ENCODE results near the gene RNF225. TPM values are rescaled to one million over a fixed set of nuclear protein-coding genes. Genes with fewer than 3 reads are reported as not detected.

Gene RNF225
- total and polyA plus RNA-seq, 10 of the 15 experiments (the other 5 are each of a cell fraction or from before 2014, with no cell fraction given), result 0.27 to 0.28 TPM; not detected in 8

DNA sequence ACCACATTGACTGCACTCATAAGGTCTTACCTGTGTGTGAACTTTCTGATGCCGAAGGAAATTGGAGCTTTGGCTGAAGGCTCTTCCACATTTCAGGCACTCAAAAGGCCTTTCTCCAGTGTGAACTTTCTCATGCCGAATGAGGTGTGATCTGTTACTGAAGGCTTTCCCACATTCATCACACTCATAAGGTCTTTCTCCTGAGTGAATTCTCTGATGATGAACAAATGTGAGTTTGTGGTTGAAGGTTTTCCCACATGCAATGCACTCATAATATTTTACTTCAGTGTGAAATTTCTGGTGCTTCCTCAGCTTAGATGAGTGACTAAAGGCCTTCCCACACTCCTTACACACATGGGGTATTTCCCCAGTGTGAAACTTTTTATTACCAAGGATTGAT is 38.8 kb downstream of the RNF225 start:
- no peak overlapping the region for H3K27ac ChIP-seq (ENCODE audit: control insufficient read depth, insufficient read depth)
- no peak for ATAC-seq
- ChIA-PET SMC1A (ENCODE audit: uncharacterized antibody, unreplicated experiment) (no interaction called here), POLR2A (no interaction called here), RAD21 (ENCODE audit: unreplicated experiment) (no interaction called here), CTCF (no interaction called here)
- no peak overlapping the region for H2AFZ ChIP-seq (ENCODE audit: control insufficient read depth, low read depth, low read length)
- peaks cover 1% of the 10 kb centered on the region; the same call in 1 of the 2 replicates for H3K79me2 ChIP-seq (ENCODE audit: control insufficient read depth, insufficient read depth, low read length)
- H3K4me1 ChIP-seq (ENCODE audit: control insufficient read depth, insufficient read depth, low read length), result peaks cover 3% of the 10 kb centered on the region; the same call in 1 of the 2 replicates
- H3K4me2 ChIP-seq (ENCODE audit: control insufficient read depth, insufficient read depth), result no peak overlapping the region
- no peak overlapping the region for H3K9ac ChIP-seq (ENCODE audit: control insufficient read depth, insufficient read depth, low read length)
- BruUV-seq (replicated peaks), result no TSS peak
- in situ Hi-C loops (cut with MboI) (no loop called here), intact Hi-C loops (cut with micrococcal nuclease; ENCODE audit: unreplicated experiment) (no loop called here)
- no peak for TF ChIP-seq SMAD1 (IDR thresholded peaks at IDR 0.05; ENCODE audit: low read depth, partially characterized antibody)
- TF ChIP-seq, protein P1, sequence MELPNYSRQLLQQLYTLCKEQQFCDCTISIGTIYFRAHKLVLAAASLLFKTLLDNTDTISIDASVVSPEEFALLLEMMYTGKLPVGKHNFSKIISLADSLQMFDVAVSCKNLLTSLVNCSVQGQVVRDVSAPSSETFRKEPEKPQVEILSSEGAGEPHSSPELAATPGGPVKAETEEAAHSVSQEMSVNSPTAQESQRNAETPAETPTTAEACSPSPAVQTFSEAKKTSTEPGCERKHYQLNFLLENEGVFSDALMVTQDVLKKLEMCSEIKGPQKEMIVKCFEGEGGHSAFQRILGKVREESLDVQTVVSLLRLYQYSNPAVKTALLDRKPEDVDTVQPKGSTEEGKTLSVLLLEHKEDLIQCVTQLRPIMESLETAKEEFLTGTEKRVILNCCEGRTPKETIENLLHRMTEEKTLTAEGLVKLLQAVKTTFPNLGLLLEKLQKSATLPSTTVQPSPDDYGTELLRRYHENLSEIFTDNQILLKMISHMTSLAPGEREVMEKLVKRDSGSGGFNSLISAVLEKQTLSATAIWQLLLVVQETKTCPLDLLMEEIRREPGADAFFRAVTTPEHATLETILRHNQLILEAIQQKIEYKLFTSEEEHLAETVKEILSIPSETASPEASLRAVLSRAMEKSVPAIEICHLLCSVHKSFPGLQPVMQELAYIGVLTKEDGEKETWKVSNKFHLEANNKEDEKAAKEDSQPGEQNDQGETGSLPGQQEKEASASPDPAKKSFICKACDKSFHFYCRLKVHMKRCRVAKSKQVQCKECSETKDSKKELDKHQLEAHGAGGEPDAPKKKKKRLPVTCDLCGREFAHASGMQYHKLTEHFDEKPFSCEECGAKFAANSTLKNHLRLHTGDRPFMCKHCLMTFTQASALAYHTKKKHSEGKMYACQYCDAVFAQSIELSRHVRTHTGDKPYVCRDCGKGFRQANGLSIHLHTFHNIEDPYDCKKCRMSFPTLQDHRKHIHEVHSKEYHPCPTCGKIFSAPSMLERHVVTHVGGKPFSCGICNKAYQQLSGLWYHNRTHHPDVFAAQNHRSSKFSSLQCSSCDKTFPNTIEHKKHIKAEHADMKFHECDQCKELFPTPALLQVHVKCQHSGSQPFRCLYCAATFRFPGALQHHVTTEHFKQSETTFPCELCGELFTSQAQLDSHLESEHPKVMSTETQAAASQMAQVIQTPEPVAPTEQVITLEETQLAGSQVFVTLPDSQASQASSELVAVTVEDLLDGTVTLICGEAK (IDR thresholded peaks at IDR 0.05; ENCODE audit: borderline replicate concordance), result no peak
- TF ChIP-seq HCFC1 (IDR thresholded peaks at IDR 0.05; ENCODE audit: low read length), result no peak
- no peak for TF ChIP-seq JUND (IDR thresholded peaks at IDR 0.05; ENCODE audit: low read depth, low read length)
- TF ChIP-seq, protein P2, sequence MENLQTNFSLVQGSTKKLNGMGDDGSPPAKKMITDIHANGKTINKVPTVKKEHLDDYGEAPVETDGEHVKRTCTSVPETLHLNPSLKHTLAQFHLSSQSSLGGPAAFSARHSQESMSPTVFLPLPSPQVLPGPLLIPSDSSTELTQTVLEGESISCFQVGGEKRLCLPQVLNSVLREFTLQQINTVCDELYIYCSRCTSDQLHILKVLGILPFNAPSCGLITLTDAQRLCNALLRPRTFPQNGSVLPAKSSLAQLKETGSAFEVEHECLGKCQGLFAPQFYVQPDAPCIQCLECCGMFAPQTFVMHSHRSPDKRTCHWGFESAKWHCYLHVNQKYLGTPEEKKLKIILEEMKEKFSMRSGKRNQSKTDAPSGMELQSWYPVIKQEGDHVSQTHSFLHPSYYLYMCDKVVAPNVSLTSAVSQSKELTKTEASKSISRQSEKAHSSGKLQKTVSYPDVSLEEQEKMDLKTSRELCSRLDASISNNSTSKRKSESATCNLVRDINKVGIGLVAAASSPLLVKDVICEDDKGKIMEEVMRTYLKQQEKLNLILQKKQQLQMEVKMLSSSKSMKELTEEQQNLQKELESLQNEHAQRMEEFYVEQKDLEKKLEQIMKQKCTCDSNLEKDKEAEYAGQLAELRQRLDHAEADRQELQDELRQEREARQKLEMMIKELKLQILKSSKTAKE (IDR thresholded peaks at IDR 0.05; ENCODE audit: low read depth, poor library complexity, severe bottlenecking), result no peak
- TF ChIP-seq ESRRA (IDR thresholded peaks at IDR 0.05; ENCODE audit: low read length), result no peak
- no peak for DNase-seq (ENCODE audit: low read depth, low spot score)
- no peaks in the 10 kb centered on the region for H3K27me3 ChIP-seq (replicated peaks in 1 of 2; ENCODE audit: control insufficient read depth in 2 of 2, insufficient read depth in 2 of 2, low read length in 1 of 2)
- no peak for FAIRE-seq
- no peak overlapping the region for H3K4me3 ChIP-seq
- H4K20me1 ChIP-seq (ENCODE audit: control insufficient read depth, insufficient read depth), result no peaks in the 10 kb centered on the region
- WGBS (ENCODE audit: insufficient coverage, insufficient replicate concordance, low lambda C conversion rate, missing lambda C conversion rate), result 100% methylated on average over 2 of the region's 2 CpGs
- peaks cover 0 to 17% of the 10 kb centered on the region in 2 experiments; a peak in 2 of 4 replicates for H3K36me3 ChIP-seq (ENCODE audit: control insufficient read depth in 2 of 2, insufficient read depth in 2 of 2, low read length in 1 of 2)
- H3K9me3 ChIP-seq (replicated peaks; ENCODE audit: control insufficient read depth, insufficient read depth, low read length), result peaks cover 57% of the 10 kb centered on the region
